Fibroblast of skin of left biceps (primary cell): ENCODE measurements around the gene CTNNBL1.

ENCODE experiments used
- DNase-seq, 2 experiments: peaks; one replicate each; pipeline ENCODE4 v3.0.0-alpha.2; 2013; ENCODE audit warnings: low read depth in 2 of 2

Gene CTNNBL1

GRCh38 chr20:37901654-37902503 is 208.0 kb downstream of the CTNNBL1 start:
- no peak for DNase-seq

DNA sequence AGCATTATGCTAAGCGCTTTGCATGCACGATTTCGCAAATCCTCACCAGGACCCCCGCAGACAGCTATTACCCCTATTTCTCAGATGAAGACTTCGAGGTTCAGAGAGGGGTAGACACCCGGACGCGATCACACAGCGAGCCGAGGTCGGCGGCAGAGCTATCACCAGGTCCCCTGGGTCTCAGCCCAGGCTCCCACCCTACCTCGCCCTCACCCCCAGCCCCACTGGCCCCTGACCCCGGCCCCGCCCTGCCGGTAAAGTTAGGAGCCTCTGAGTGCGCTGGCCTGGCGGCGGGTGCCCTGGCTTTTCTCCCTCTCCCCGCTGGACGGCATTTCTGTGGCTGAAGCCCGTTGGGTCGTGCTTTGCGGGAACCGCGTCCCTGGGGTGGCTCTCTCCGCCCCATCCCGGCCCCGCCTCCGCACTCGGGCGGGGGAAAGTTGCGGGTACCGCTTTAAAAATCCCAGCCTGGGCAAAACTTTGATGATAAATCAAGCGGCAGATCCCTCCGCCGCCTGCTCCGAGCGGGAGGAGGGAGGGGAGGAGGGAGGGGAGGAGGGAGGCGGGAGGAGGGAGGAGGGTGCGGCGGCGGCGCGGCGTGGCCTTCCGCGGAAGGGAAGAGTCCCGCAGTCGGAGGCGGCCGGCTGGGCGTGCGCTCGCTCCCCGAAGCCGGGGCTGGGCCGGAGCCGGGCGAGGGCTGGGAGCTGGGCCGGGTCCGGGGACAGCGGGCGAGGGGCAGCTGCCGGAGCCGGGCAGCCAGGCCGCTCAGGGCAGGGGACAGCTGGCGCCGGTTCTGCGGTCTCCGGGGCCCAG is 208.9 kb downstream of the CTNNBL1 start, which contains the start of gene VSTM2L:
VSTM2L (plus strand) TSS at position 624 of the 810 bp plus-strand sequence. CDS start 224 bp downstream, outside the sequence.
- DNase-seq, result peak in 1 of 2 experiments; percentile 11

DNA sequence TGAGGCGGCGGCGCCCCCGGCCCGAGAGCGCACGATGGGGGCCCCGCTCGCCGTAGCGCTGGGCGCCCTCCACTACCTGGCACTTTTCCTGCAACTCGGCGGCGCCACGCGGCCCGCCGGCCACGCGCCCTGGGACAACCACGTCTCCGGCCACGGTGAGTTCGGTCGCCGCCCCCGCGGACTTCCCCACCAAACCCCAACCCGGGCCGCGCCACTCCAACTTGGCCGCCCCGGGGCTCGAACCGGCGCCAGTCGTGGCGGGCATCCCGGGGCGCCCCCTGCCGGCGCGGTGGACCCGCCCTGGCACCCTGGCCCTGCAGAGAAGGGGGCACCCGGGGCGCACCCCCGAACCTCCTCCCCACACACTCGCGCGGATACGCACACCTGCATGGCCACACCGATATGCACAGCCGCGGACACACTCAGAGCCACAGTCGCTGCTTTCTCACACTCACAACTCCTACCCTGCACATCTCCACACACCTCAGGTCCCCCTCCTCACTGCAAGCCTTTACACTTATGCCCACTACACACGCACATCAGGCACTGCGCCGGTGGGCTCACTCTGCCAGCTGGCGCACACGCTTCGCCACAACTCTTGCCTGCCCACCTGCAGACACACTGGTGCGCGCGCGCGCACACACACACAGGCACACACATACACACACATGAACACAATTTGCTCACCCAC is 209.6 kb downstream of the CTNNBL1 start:
- no peak for DNase-seq

DNA sequence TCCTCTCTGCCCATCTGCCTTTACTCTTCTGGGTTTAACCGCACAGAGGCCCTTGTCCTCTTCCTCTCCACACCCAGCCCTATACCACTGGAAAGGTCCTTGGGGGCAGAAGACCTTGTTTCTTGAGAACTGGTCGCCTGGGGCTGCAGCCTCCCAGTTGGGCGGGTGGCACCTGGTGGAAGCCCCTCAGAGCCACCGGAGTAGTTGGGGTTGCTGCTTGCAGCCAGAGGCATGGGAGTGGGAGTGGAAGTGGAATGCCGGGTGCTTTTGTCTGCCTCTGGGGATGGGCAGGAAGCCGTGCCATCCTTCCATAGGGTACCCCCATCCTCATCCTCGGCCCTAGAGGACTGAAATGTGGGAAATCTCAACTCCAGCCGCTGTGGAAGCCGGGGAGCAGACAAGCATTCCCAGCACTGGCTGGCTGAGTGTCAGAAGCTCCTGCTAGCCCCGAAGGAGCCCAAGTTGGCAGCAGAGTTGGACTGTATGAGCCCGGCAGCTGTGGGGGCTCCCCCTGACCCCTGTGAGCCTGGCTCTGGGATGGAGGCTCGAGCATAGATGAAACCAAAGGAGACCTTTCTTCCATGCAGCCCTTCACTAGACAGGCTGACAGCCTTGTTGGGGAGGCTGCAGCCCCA is 210.3 kb downstream of the CTNNBL1 start:
- no peak for DNase-seq

GRCh38 chr20:37904845-37905373 is 211.1 kb downstream of the CTNNBL1 start:
- DNase-seq, result no peak

DNA sequence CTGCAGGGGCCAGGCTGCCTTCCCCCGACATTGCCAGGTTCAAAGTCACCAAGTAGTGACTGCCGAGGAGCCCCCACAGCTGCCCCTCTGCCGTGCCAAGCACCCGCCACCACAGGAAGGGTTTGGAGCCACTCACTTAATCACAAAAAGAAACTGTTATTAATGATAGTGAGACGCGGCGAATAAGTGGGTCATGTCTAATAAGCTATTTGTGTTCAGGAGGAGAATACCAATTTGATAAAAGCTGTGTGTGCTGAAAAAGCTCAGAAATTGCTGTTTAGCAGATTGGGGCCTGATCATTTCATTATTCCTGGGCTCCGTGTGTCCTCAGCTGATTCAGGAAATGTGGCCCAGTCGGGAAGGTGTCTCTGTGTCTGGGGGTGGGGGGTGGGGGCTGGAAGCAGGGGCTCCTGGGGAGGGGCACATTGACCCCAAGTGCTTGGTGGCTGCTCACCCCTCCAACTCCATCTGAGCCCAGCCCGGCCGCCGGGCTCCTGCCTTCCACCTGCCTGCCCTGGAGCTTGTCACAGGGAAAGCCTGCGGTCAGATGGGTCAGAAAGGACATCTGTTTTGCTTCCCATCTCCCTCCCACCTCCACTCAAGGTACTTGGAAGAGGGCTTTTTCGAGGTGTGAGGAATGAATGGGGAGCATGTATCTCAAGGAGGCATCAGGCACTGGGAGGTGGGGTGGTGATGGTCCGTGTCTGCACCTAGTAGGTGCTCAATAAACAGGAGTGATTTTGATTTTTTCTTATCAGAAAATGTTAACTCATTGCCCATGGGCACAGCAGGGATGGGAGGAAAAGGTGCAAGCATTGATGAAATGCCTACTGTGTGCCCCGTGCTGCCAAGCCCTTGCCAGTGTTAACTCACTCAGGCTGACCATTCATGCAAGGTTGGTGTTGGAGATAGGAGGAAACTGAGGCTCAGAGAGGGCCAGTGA is 212.1 kb downstream of the CTNNBL1 start:
- no peak for DNase-seq

DNA sequence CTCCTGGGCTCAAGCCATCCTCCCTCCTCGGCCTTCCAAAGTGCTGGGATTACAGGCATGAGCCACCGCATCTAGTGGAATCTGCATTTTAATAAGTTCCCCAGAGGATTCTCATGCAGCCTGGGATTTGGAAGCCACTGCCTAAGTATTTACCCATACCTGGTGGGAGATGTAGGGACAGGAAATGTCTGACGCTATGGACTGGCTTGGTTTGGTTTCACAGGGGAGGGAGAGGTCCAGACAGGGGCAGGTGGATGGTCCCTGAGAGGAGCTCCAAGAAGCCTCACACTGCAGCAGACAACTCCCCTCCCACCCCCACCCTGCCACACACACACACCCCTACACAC is 213.5 kb downstream of the CTNNBL1 start:
- DNase-seq, result no peak

GRCh38 chr20:37907677-37908401 is 214.0 kb downstream of the CTNNBL1 start:
- DNase-seq, result peak; percentile 36 to 53

DNA sequence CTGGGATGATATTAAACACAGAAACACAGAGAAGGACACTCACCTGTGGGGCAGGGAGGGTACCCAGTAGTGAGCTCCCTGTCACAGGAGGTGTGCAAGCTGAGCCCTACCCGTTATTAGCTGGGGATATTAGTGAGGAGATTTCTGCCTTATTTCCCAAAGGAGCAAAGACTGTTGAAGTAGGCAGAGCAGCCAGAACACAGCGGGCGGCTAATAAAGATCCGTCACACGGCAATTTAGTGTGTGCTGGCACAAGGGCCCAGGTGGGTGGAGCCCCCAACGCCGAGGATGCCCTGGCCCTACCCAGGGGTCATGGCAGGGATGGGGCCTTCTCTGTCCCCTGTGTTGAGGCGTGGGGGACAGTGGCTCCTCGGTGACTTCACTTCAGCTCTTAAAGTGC is 217.4 kb downstream of the CTNNBL1 start:
- no peak for DNase-seq

- no peak for DNase-seq
Measured at GRCh38 chr20:37911838-37912281, 218.0 kb downstream of the CTNNBL1 start.

DNA sequence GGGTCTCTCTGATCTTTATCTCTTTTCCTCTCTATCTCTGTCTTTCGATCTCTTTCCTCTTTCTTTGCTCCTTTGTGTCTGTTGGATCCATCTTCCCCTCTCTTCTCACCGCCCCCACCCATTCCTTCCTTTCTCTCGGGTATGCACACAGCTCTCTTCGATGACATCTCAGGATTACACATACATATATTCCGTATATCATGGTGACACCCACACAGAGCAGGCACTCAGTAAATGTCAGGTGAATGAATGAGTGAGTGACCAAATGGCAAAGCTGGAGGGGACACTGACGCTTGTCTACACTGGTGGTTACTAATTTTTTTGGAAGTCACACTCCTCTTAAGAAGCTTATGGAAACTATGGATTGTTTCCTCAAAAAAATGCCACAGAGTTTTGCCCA is 219.0 kb downstream of the CTNNBL1 start:
- DNase-seq, result no peak

- no peak for DNase-seq
Measured at GRCh38 chr20:37913567-37914366, 219.9 kb downstream of the CTNNBL1 start.

DNA sequence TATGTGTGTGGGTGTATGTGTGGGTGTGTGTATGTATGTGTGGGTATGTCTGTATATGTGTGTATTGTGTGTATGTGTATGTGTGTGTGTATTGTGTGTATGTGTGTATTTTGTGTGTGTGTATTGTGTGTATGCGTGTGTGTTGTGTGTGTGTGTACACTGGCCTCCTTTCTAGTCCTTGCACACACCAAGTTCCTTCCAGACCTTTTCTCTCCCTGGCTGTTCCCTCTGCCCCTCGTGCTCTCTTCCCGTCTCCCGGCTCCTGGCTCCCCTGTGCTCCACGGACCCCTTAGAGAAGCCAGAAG is 220.5 kb downstream of the CTNNBL1 start:
- DNase-seq, result no peak

- DNase-seq, result no peak
Measured at GRCh38 chr20:37914672-37915433, 221.0 kb downstream of the CTNNBL1 start.

- DNase-seq, result no peak
Measured at GRCh38 chr20:37915434-37915787, 221.6 kb downstream of the CTNNBL1 start.

DNA sequence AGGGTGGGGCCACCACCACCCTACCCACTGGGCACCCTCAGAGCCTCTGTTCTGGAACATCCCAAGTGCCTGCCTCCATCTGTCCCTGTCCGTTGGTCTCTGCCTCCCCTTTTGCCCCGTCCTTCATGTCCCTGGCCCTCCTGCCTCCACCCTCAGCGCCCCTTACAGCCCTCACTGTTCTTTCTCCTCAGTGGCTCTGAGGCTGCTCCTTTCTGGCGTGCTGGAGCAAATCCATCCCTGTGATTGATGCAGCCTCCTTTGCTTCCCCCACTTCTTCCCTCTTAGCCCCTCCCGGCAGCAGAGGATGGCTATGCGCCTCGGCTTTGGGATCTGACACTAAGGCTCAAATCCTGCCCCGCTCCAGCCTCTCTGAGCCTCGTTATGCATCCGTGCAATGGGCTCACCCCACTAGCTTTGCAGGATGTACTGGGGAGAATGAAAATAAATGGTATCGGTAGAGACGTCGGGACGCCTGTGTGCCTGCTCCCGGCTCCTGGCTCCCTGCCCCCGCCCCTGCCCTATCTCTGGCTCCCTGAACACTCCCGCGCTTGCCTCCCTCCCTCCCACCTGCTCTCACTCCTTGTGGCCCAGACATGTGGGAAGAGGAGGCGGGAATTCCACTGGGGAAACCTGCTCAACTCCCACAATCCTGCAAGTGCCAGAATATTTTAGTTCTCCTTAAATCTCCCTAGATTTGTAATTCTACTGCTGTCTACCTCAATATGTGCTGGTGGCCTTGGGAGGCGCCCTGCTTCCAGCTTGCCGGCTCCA is 222.2 kb downstream of the CTNNBL1 start:
- DNase-seq, result no peak

DNA sequence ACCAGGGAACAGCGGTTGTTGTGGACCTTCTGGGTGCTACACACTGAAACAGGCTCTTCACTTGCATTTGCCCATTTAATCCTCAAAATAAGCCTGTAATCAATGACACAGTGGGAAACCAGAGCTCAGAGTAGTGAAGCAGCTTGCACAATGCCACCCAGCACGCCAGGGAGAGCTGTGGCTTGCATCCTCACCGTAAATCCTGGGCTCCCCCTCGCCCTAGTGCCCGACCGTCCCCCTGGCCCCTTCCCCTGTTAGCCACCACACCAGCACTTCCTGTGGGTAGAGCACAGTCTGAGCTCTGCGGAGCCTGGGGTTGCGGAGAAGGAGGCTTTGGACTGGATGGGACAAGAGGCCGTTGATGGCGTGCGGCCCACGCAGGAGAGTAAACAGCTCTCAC is 223.6 kb downstream of the CTNNBL1 start:
- DNase-seq, result no peak

GRCh38 chr20:37918035-37918434 is 224.2 kb downstream of the CTNNBL1 start:
- no peak for DNase-seq
